ENCODE data around the gene RSU1.

Gene RSU1

GRCh38 chr10:16599662-16600061 lies 217.6 kb downstream of the RSU1 start (continued):
- TF ChIP-seq PPARA (CRISPR knock-in tag; IDR thresholded peaks at IDR 0.05; ENCODE audit: borderline replicate concordance) (no peak), SNAI2 (CRISPR knock-in tag; IDR thresholded peaks at IDR 0.05) (no peak)

DNA sequence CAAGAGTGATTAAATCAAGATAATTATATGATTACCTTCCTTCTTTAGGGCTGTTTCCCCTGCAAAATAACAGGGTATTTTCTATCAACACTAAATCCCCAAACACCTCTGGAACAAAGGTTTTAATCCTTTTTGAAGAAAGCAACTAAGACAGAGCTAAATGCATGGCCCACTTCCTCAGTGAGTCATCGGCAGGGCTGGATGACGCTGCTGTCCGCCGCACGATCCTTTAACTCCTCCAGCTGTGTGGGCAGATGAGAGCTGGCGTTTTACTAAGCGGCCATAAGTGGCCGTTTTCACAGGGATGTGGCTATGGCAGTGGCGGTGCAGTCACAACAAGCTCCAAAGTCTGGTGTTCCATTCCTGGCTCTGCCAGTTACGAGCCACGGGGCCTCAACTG lies 219.6 kb downstream of the RSU1 start:
- ATAC-seq: peak; percentile 81
- TF ChIP-seq PPARA (CRISPR knock-in tag; IDR thresholded peaks at IDR 0.05; ENCODE audit: borderline replicate concordance) (no peak), ZNF70 (CRISPR knock-in tag; IDR thresholded peaks at IDR 0.05) (no peak), RARB (CRISPR knock-in tag; IDR thresholded peaks at IDR 0.05) (no peak), ZNF8 (CRISPR knock-in tag; IDR thresholded peaks at IDR 0.05) (no peak), BACH2 (CRISPR knock-in tag; IDR thresholded peaks at IDR 0.05; ENCODE audit: borderline replicate concordance) (no peak), ESRRG (CRISPR knock-in tag; IDR thresholded peaks at IDR 0.05) (no peak), GLIS3 (CRISPR knock-in tag; IDR thresholded peaks at IDR 0.05) (no peak), POU6F1 (CRISPR knock-in tag; IDR thresholded peaks at IDR 0.05; ENCODE audit: borderline replicate concordance, low read depth) (no peak), OSR1 (CRISPR knock-in tag; IDR thresholded peaks at IDR 0.05) (no peak), ZNF565 (CRISPR knock-in tag; conservative IDR thresholded peaks at IDR 0.05; ENCODE audit: low read depth) (no peak), TOX (CRISPR knock-in tag; IDR thresholded peaks at IDR 0.05; ENCODE audit: borderline replicate concordance) (no peak), ZFP30 (CRISPR knock-in tag; IDR thresholded peaks at IDR 0.05) (no peak)
- TF ChIP-seq, protein P1, sequence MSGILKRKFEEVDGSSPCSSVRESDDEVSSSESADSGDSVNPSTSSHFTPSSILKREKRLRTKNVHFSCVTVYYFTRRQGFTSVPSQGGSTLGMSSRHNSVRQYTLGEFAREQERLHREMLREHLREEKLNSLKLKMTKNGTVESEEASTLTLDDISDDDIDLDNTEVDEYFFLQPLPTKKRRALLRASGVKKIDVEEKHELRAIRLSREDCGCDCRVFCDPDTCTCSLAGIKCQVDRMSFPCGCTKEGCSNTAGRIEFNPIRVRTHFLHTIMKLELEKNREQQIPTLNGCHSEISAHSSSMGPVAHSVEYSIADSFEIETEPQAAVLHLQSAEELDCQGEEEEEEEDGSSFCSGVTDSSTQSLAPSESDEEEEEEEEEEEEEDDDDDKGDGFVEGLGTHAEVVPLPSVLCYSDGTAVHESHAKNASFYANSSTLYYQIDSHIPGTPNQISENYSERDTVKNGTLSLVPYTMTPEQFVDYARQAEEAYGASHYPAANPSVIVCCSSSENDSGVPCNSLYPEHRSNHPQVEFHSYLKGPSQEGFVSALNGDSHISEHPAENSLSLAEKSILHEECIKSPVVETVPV (CRISPR knock-in tag; IDR thresholded peaks at IDR 0.05): no peak
- TF ChIP-seq, protein P2, sequence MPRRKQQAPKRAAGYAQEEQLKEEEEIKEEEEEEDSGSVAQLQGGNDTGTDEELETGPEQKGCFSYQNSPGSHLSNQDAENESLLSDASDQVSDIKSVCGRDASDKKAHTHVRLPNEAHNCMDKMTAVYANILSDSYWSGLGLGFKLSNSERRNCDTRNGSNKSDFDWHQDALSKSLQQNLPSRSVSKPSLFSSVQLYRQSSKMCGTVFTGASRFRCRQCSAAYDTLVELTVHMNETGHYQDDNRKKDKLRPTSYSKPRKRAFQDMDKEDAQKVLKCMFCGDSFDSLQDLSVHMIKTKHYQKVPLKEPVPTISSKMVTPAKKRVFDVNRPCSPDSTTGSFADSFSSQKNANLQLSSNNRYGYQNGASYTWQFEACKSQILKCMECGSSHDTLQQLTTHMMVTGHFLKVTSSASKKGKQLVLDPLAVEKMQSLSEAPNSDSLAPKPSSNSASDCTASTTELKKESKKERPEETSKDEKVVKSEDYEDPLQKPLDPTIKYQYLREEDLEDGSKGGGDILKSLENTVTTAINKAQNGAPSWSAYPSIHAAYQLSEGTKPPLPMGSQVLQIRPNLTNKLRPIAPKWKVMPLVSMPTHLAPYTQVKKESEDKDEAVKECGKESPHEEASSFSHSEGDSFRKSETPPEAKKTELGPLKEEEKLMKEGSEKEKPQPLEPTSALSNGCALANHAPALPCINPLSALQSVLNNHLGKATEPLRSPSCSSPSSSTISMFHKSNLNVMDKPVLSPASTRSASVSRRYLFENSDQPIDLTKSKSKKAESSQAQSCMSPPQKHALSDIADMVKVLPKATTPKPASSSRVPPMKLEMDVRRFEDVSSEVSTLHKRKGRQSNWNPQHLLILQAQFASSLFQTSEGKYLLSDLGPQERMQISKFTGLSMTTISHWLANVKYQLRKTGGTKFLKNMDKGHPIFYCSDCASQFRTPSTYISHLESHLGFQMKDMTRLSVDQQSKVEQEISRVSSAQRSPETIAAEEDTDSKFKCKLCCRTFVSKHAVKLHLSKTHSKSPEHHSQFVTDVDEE (CRISPR knock-in tag; IDR thresholded peaks at IDR 0.05): no peak
- TF ChIP-seq, protein P3, sequence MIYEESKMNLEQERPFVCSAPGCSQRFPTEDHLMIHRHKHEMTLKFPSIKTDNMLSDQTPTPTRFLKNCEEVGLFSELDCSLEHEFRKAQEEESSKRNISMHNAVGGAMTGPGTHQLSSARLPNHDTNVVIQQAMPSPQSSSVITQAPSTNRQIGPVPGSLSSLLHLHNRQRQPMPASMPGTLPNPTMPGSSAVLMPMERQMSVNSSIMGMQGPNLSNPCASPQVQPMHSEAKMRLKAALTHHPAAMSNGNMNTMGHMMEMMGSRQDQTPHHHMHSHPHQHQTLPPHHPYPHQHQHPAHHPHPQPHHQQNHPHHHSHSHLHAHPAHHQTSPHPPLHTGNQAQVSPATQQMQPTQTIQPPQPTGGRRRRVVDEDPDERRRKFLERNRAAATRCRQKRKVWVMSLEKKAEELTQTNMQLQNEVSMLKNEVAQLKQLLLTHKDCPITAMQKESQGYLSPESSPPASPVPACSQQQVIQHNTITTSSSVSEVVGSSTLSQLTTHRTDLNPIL (CRISPR knock-in tag; IDR thresholded peaks at IDR 0.05; ENCODE audit: low read depth): no peak

- no peak for TF ChIP-seq POU6F1 (CRISPR knock-in tag; IDR thresholded peaks at IDR 0.05; ENCODE audit: borderline replicate concordance, low read depth)
- no peak for TF ChIP-seq TOX (CRISPR knock-in tag; IDR thresholded peaks at IDR 0.05; ENCODE audit: borderline replicate concordance)
- TF ChIP-seq, protein P3 (CRISPR knock-in tag; IDR thresholded peaks at IDR 0.05; ENCODE audit: low read depth): no peak
- no peak for TF ChIP-seq OSR1 (CRISPR knock-in tag; IDR thresholded peaks at IDR 0.05)
- no peak for TF ChIP-seq ZNF565 (CRISPR knock-in tag; conservative IDR thresholded peaks at IDR 0.05; ENCODE audit: low read depth)
- no peak for TF ChIP-seq GLIS3 (CRISPR knock-in tag; IDR thresholded peaks at IDR 0.05)
- no peak for TF ChIP-seq ARNTL (CRISPR knock-in tag; IDR thresholded peaks at IDR 0.05; ENCODE audit: borderline replicate concordance, low read depth)
- TF ChIP-seq, protein P2 (CRISPR knock-in tag; IDR thresholded peaks at IDR 0.05): no peak
- TF ChIP-seq ZNF70 (CRISPR knock-in tag; IDR thresholded peaks at IDR 0.05): no peak
- TF ChIP-seq ZFP30 (CRISPR knock-in tag; IDR thresholded peaks at IDR 0.05): no peak
- TF ChIP-seq CSDC2 (CRISPR knock-in tag; IDR thresholded peaks at IDR 0.05): no peak
- TF ChIP-seq SNAI2 (CRISPR knock-in tag; IDR thresholded peaks at IDR 0.05): no peak
- TF ChIP-seq PPARA (CRISPR knock-in tag; IDR thresholded peaks at IDR 0.05; ENCODE audit: borderline replicate concordance): no peak
- no peak for TF ChIP-seq ZFP3 (CRISPR knock-in tag; IDR thresholded peaks at IDR 0.05)
- TF ChIP-seq ESRRG (CRISPR knock-in tag; IDR thresholded peaks at IDR 0.05): no peak
- TF ChIP-seq ZNF8 (CRISPR knock-in tag; IDR thresholded peaks at IDR 0.05): no peak
- ATAC-seq: no peak
Observed at GRCh38 chr10:16592378-16592777, 224.8 kb downstream of the RSU1 start.
